RWPE1 (cell line): ENCODE results near the gene ACTR8.

ENCODE experiments used
- CTCF ChIA-PET: fragments of 350-600 bp; sonication (Branson Sonifier 250); formaldehyde crosslinking; extraction: SDS; loops from one replicate; lab custom pipeline; 2021; lab: Yijun Ruan, JAX
- POLR2A ChIA-PET: fragments of 400-600 bp; formaldehyde crosslinking; extraction: SDS; loops from one replicate; lab custom pipeline; 2020; ENCODE audit warnings: antibody characterized with exemption; ENCODE audit not compliant: low non-redundant PET; lab: Yijun Ruan, JAX
- DNase-seq: peaks from one replicate; pipeline ENCODE4 v3.0.0; 2012; ENCODE audit warnings: low spot score
- H3K27ac ChIP-seq: fragments of 450-650 bp; 2 replicates; pipeline ENCODE4 v1.5.1; 2017
- CTCF ChIP-seq: fragments of 450-650 bp; conservative IDR thresholded peaks from 2 replicates; pipeline ENCODE4 v1.5.1; 2017; ENCODE audit warnings: low read depth, mild to moderate bottlenecking

Gene ACTR8

GRCh38 chr3:53863145-53863544, 18.8 kb downstream of the ACTR8 start:
- no peak for TF ChIP-seq CTCF
- CTCF ChIA-PET, result no interaction called here
- no peak overlapping the region for H3K27ac ChIP-seq
- DNase-seq, result no peak
- POLR2A ChIA-PET, result no interaction called here

- no peak for DNase-seq
- no peak for TF ChIP-seq CTCF
- CTCF ChIA-PET, result no interaction called here
- H3K27ac ChIP-seq, result no peak overlapping the region
- POLR2A ChIA-PET, result no interaction called here
These were observed 19.7 kb downstream of the ACTR8 start for GRCh38 chr3:53862241-53862640.

- no peak for DNase-seq
- POLR2A ChIA-PET, result no interaction called here
- H3K27ac ChIP-seq, result no peak overlapping the region
- no peak for TF ChIP-seq CTCF
- CTCF ChIA-PET, result no interaction called here
These were observed 21.8 kb downstream of the ACTR8 start for GRCh38 chr3:53860196-53860595.

- CTCF ChIA-PET, result no interaction called here
- TF ChIP-seq CTCF, result no peak
- POLR2A ChIA-PET, result no interaction called here
- DNase-seq, result no peak
- H3K27ac ChIP-seq, result no peak overlapping the region
These were observed 22.8 kb downstream of the ACTR8 start for GRCh38 chr3:53859178-53859577.

GRCh38 chr3:53858096-53858741, 23.7 kb downstream of the ACTR8 start:
- no peak for TF ChIP-seq CTCF
- no peak for DNase-seq
- H3K27ac ChIP-seq, result no peak overlapping the region
- ChIA-PET POLR2A (no interaction called here), CTCF (no interaction called here)

GRCh38 chr3:53856964-53857363, 25.0 kb downstream of the ACTR8 start:
- POLR2A ChIA-PET, result no interaction called here
- no peak for DNase-seq
- TF ChIP-seq CTCF, result no peak
- no peak overlapping the region for H3K27ac ChIP-seq
- CTCF ChIA-PET, result no interaction called here
